Measurements from ENCODE around the gene CBX7. TPM values are rescaled to one million over a fixed set of nuclear protein-coding genes. Genes with fewer than 3 reads are reported as not detected.

Gene CBX7
- total and polyA plus RNA-seq, 2 experiments from 2014 or later = 2.6 to 11.5 TPM

- TF ChIP-seq REST (IDR thresholded peaks at IDR 0.05; ENCODE audit: unreplicated experiment) (no peak), JUNB (IDR thresholded peaks at IDR 0.05; ENCODE audit: unreplicated experiment) (no peak)
These were observed 6.0 kb downstream of the CBX7 start (continued) for GRCh38 chr22:39146256-39147101.

GRCh38 chr22:39144101-39144767, 8.2 kb downstream of the CBX7 start:
- no peaks in the 10 kb centered on the region for H3K79me2 ChIP-seq (replicated peaks; ENCODE audit: insufficient read depth)

More at GRCh38 chr22:39144101-39144767, 8.2 kb downstream of the CBX7 start:
- Histone ChIP-seq H3K9me2 (ENCODE audit: insufficient read depth) (no peaks in the 10 kb centered on the region), H3K4me2 (peak overlapping the region; percentile 89), H3K4me1 (ENCODE audit: insufficient read depth) (peaks cover 29% of the 10 kb centered on the region), H3F3A (replicated peaks; ENCODE audit: low read depth) (peaks cover 20% of the 10 kb centered on the region), H3K4me3 (peak overlapping the region; percentile 94), H3K27me3 (ENCODE audit: insufficient read depth) (0 out of 2 replicates have a peak, but pooled peaks cover 3% of the 10 kb centered on the region), H3K36me3 (ENCODE audit: insufficient read depth) (no peaks in the 10 kb centered on the region), H4K20me1 (replicated peaks; ENCODE audit: insufficient read depth) (no peaks in the 10 kb centered on the region), H3K27ac (ENCODE audit: low read depth) (no peak overlapping the region), H2AFZ (peak overlapping the region; percentile 98)
- H3K27ac Mint-ChIP-seq = no peak overlapping the region
- peak; percentile 21 for ATAC-seq
- peak; percentile 65 for DNase-seq (ENCODE audit: low spot score)
- peak overlapping the region; percentile 71 for H3K4me3 Mint-ChIP-seq
- H3K36me3 Mint-ChIP-seq (ENCODE audit: low read depth) = no peaks in the 10 kb centered on the region
- TF ChIP-seq ZNF331 (CRISPR knock-in tag; IDR thresholded peaks at IDR 0.05; ENCODE audit: low read depth) (no peak), POLR2AphosphoS5 (IDR thresholded peaks at IDR 0.05; ENCODE audit: low read depth) (no peak), NANOG (IDR thresholded peaks at IDR 0.05; ENCODE audit: borderline replicate concordance) (no peak), ETS1 (IDR thresholded peaks at IDR 0.05) (no peak), CTCF (conservative IDR thresholded peaks at IDR 0.05; ENCODE audit: low read depth in 2 of 2) (no peak), CREB1 (CRISPR knock-in tag; IDR thresholded peaks at IDR 0.05; ENCODE audit: low read depth) (no peak), STAT1 (IDR thresholded peaks at IDR 0.05; ENCODE audit: unreplicated experiment) (no peak), EZH2 (IDR thresholded peaks at IDR 0.05; ENCODE audit: low read depth, unreplicated experiment) (no peak)
- no peaks in the 10 kb centered on the region for H3K9me3 Mint-ChIP-seq
- peaks cover 9% of the 10 kb centered on the region for H3K27me3 Mint-ChIP-seq (ENCODE audit: insufficient read depth, low read depth, poor library complexity)
- peaks cover 22% of the 10 kb centered on the region for H3K4me1 Mint-ChIP-seq

Data from GM23338 (cell line).